Measurements from ENCODE around the gene HES5.

The HES5 gene

GRCh38 chr1:2542246-2542915 lies 12.3 kb upstream of the HES5 start:
- TF ChIP-seq NFRKB (IDR thresholded peaks at IDR 0.05) (no peak), SUZ12 (IDR thresholded peaks at IDR 0.05) (no peak), ARNT (IDR thresholded peaks at IDR 0.05) (no peak), CTBP1 (IDR thresholded peaks at IDR 0.05; ENCODE audit: borderline replicate concordance) (no peak), FOXM1 (IDR thresholded peaks at IDR 0.05; ENCODE audit: borderline replicate concordance) (no peak), L3MBTL2 (conservative IDR thresholded peaks at IDR 0.05) (no peak), ZNF384 (IDR thresholded peaks at IDR 0.05) (no peak), FOXA1 (IDR thresholded peaks at IDR 0.05) (no peak), FOXK2 (IDR thresholded peaks at IDR 0.05) (no peak)
- DNase-seq (ENCODE audit: extremely low spot score) = no peak
- POLR2A ChIA-PET = interaction anchor here (1.3 kb wide), 1 partner anchor 129 kb away, joined by 4 read pairs; no protein-coding TSS in a partner anchor
- CTCF ChIA-PET = no interaction called here

- TF ChIP-seq FOXM1 (IDR thresholded peaks at IDR 0.05; ENCODE audit: borderline replicate concordance) (0 out of 2 replicates have a peak, but pooled peaks have one; percentile 32), SP1 (IDR thresholded peaks at IDR 0.05) (no peak)
- ChIA-PET CTCF (no interaction called here), POLR2A (interaction anchor here (1.3 kb wide), 1 partner anchor 129 kb away, joined by 4 read pairs; no protein-coding TSS in a partner anchor)
- DNase-seq (ENCODE audit: extremely low spot score) = no peak
These were observed 11.7 kb upstream of the HES5 start for GRCh38 chr1:2541619-2542245.

GRCh38 chr1:2540816-2541492 lies 10.9 kb upstream of the HES5 start:
- TF ChIP-seq SUZ12 (IDR thresholded peaks at IDR 0.05) (no peak), FOXK2 (IDR thresholded peaks at IDR 0.05) (no peak), NFRKB (IDR thresholded peaks at IDR 0.05) (no peak), CTBP1 (IDR thresholded peaks at IDR 0.05; ENCODE audit: borderline replicate concordance) (no peak)
- ChIA-PET CTCF (no interaction called here), POLR2A (interaction anchor here (1.3 kb wide), 1 partner anchor 14 kb away, joined by 4 read pairs; the partner anchor contains the start of gene PANK4)
- DNase-seq (ENCODE audit: extremely low spot score) = no peak

- POLR2A ChIA-PET = no interaction called here
- TF ChIP-seq TARDBP (IDR thresholded peaks at IDR 0.05) (no peak), SUZ12 (IDR thresholded peaks at IDR 0.05) (no peak), FOXM1 (IDR thresholded peaks at IDR 0.05; ENCODE audit: borderline replicate concordance) (no peak), LEF1 (IDR thresholded peaks at IDR 0.05; ENCODE audit: borderline replicate concordance) (no peak), CTBP1 (IDR thresholded peaks at IDR 0.05; ENCODE audit: borderline replicate concordance) (no peak), L3MBTL2 (conservative IDR thresholded peaks at IDR 0.05) (no peak), ARNT (IDR thresholded peaks at IDR 0.05) (no peak), PKNOX1 (IDR thresholded peaks at IDR 0.05) (no peak), FOXA1 (IDR thresholded peaks at IDR 0.05) (no peak), FOXK2 (IDR thresholded peaks at IDR 0.05) (no peak), HDGF (IDR thresholded peaks at IDR 0.05; ENCODE audit: borderline replicate concordance) (no peak), NFRKB (IDR thresholded peaks at IDR 0.05) (no peak), ELF4 (IDR thresholded peaks at IDR 0.05) (no peak), SP1 (IDR thresholded peaks at IDR 0.05) (no peak), BHLHE40 (IDR thresholded peaks at IDR 0.05; ENCODE audit: borderline replicate concordance) (no peak)
- CTCF ChIA-PET = interaction anchor here (0.9 kb wide), 1 partner anchor 9 kb away, joined by 3 read pairs; no protein-coding TSS in a partner anchor
- peak; percentile 50 for DNase-seq (ENCODE audit: extremely low spot score)
These were observed 9.3 kb upstream of the HES5 start for GRCh38 chr1:2539312-2539907.

GRCh38 chr1:2538872-2539271 lies 8.8 kb upstream of the HES5 start:
- no peak for TF ChIP-seq SUZ12 (IDR thresholded peaks at IDR 0.05)
- no peak for TF ChIP-seq HDGF (IDR thresholded peaks at IDR 0.05; ENCODE audit: borderline replicate concordance)
- no peak for TF ChIP-seq ARNT (IDR thresholded peaks at IDR 0.05)
- TF ChIP-seq CTBP1 (IDR thresholded peaks at IDR 0.05; ENCODE audit: borderline replicate concordance) = no peak
- TF ChIP-seq ZNF384 (IDR thresholded peaks at IDR 0.05) = no peak
- no peak for TF ChIP-seq FOXK2 (IDR thresholded peaks at IDR 0.05)
- no peak for TF ChIP-seq SP1 (IDR thresholded peaks at IDR 0.05)
- no peak for TF ChIP-seq FOXM1 (IDR thresholded peaks at IDR 0.05; ENCODE audit: borderline replicate concordance)
- no peak for TF ChIP-seq LEF1 (IDR thresholded peaks at IDR 0.05; ENCODE audit: borderline replicate concordance)
- no peak for TF ChIP-seq NFRKB (IDR thresholded peaks at IDR 0.05)
- TF ChIP-seq L3MBTL2 (conservative IDR thresholded peaks at IDR 0.05) = no peak
- TF ChIP-seq ELF4 (IDR thresholded peaks at IDR 0.05) = no peak
- no peak for TF ChIP-seq FOXA1 (IDR thresholded peaks at IDR 0.05)
- no peak for TF ChIP-seq TARDBP (IDR thresholded peaks at IDR 0.05)
- no peak for TF ChIP-seq BHLHE40 (IDR thresholded peaks at IDR 0.05; ENCODE audit: borderline replicate concordance)
- TF ChIP-seq PKNOX1 (IDR thresholded peaks at IDR 0.05) = no peak
- POLR2A ChIA-PET = no interaction called here
- no peak for DNase-seq (ENCODE audit: extremely low spot score)
- CTCF ChIA-PET = interaction anchor here (0.9 kb wide), 1 partner anchor 8 kb away, joined by 3 read pairs; no protein-coding TSS in a partner anchor

- ChIA-PET POLR2A (no interaction called here), CTCF (interaction anchor here (1.1 kb wide), 1 partner anchor 364 kb away, joined by 3 read pairs; no protein-coding TSS in a partner anchor)
- DNase-seq (ENCODE audit: extremely low spot score) = no peak
- no peak for TF ChIP-seq ELF4 (IDR thresholded peaks at IDR 0.05)
- no peak for TF ChIP-seq PKNOX1 (IDR thresholded peaks at IDR 0.05)
- TF ChIP-seq NFRKB (IDR thresholded peaks at IDR 0.05) = no peak
- no peak for TF ChIP-seq SUZ12 (IDR thresholded peaks at IDR 0.05)
- no peak for TF ChIP-seq CTBP1 (IDR thresholded peaks at IDR 0.05; ENCODE audit: borderline replicate concordance)
- no peak for TF ChIP-seq FOXA1 (IDR thresholded peaks at IDR 0.05)
- no peak for TF ChIP-seq ARNT (IDR thresholded peaks at IDR 0.05)
- no peak for TF ChIP-seq TARDBP (IDR thresholded peaks at IDR 0.05)
- TF ChIP-seq BHLHE40 (IDR thresholded peaks at IDR 0.05; ENCODE audit: borderline replicate concordance) = no peak
- no peak for TF ChIP-seq FOXM1 (IDR thresholded peaks at IDR 0.05; ENCODE audit: borderline replicate concordance)
- TF ChIP-seq HDGF (IDR thresholded peaks at IDR 0.05; ENCODE audit: borderline replicate concordance) = no peak
- TF ChIP-seq LEF1 (IDR thresholded peaks at IDR 0.05; ENCODE audit: borderline replicate concordance) = no peak
- no peak for TF ChIP-seq SP1 (IDR thresholded peaks at IDR 0.05)
- TF ChIP-seq L3MBTL2 (conservative IDR thresholded peaks at IDR 0.05) = no peak
- no peak for TF ChIP-seq FOXK2 (IDR thresholded peaks at IDR 0.05)
- no peak for TF ChIP-seq ZNF384 (IDR thresholded peaks at IDR 0.05)
These were observed 8.3 kb upstream of the HES5 start for GRCh38 chr1:2538376-2538775.
